ENCODE results near the gene PTPRT.

Gene PTPRT

DNA sequence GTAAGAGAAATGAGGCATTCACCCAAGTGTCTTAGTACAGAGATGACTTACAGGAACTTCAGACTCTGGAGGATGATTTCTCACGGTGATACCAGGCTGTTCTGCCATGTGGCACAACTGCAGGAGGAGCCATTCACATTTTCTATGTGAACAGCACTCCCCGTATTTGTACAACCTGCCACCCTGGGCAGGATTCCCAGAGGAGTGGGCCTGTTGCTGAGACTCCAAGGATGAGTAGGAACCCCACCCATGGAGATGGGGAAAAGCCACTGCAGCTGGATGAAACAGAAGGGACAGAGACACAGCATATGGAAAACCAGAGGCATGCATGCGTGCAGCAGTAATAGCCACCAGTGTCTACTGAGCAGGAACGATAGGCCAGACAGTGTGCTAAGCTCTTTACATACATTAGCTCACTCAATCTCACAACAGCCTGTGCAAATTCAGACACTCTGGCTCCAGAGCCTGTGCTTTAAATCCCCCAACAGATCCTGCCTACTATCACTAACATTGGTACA is 48.0 kb upstream of the PTPRT start:
- no peak overlapping the region for H3K4me3 ChIP-seq (ENCODE audit: low read depth, low read length)
- ChIA-PET CTCF (no interaction called here), POLR2A (no interaction called here)
- no peaks in the 10 kb centered on the region for H3K36me3 ChIP-seq (ENCODE audit: control insufficient read depth in 2 of 2, insufficient read depth in 1 of 2, low read length in 2 of 2)
- no peaks in the 10 kb centered on the region for H3K9me3 ChIP-seq (ENCODE audit: control insufficient read depth, insufficient read depth, low read depth, low read length)
- H3K27ac ChIP-seq (ENCODE audit: extremely low read depth, low read depth, low read length): no peak overlapping the region
- no peak for TF ChIP-seq ZNF221 (tag by site-specific recombination; IDR thresholded peaks at IDR 0.05; ENCODE audit: borderline replicate concordance)
- TF ChIP-seq ZNF16 (tag by site-specific recombination; IDR thresholded peaks at IDR 0.05; ENCODE audit: low read depth): no peak
- TF ChIP-seq ZNF571 (tag by site-specific recombination; IDR thresholded peaks at IDR 0.05): no peak
- no peak for TF ChIP-seq TRIM28 (IDR thresholded peaks at IDR 0.05; ENCODE audit: borderline replicate concordance, low read length)
- TF ChIP-seq ZNF354C (tag by site-specific recombination; IDR thresholded peaks at IDR 0.05; ENCODE audit: borderline replicate concordance, low read depth): no peak
- TF ChIP-seq, protein P1, sequence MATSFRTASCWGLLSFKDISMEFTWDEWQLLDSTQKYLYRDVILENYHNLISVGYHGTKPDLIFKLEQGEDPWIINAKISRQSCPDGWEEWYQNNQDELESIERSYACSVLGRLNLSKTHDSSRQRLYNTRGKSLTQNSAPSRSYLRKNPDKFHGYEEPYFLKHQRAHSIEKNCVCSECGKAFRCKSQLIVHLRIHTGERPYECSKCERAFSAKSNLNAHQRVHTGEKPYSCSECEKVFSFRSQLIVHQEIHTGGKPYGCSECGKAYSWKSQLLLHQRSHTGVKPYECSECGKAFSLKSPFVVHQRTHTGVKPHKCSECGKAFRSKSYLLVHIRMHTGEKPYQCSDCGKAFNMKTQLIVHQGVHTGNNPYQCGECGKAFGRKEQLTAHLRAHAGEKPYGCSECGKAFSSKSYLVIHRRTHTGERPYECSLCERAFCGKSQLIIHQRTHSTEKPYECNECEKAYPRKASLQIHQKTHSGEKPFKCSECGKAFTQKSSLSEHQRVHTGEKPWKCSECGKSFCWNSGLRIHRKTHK (tag by site-specific recombination; IDR thresholded peaks at IDR 0.05): no peak
- no peak for TF ChIP-seq ZNF292 (tag by site-specific recombination; IDR thresholded peaks at IDR 0.05; ENCODE audit: borderline replicate concordance, low read depth)
- no peak for TF ChIP-seq ZNF426 (tag by site-specific recombination; IDR thresholded peaks at IDR 0.05)
- no peak for TF ChIP-seq ZNF311 (tag by site-specific recombination; IDR thresholded peaks at IDR 0.05; ENCODE audit: borderline replicate concordance)
- TF ChIP-seq ZSCAN23 (tag by site-specific recombination; IDR thresholded peaks at IDR 0.05): no peak
- no peak for TF ChIP-seq IKZF3 (tag by site-specific recombination; IDR thresholded peaks at IDR 0.05)
- no peak for TF ChIP-seq ZNF654 (tag by site-specific recombination; IDR thresholded peaks at IDR 0.05; ENCODE audit: low read depth)
- TF ChIP-seq ZNF24 (tag by site-specific recombination; IDR thresholded peaks at IDR 0.05): no peak
- TF ChIP-seq ZNF501 (tag by site-specific recombination; IDR thresholded peaks at IDR 0.05): no peak
- no peak for TF ChIP-seq KLF7 (tag by site-specific recombination; IDR thresholded peaks at IDR 0.05; ENCODE audit: borderline replicate concordance)
- TF ChIP-seq, protein P2, sequence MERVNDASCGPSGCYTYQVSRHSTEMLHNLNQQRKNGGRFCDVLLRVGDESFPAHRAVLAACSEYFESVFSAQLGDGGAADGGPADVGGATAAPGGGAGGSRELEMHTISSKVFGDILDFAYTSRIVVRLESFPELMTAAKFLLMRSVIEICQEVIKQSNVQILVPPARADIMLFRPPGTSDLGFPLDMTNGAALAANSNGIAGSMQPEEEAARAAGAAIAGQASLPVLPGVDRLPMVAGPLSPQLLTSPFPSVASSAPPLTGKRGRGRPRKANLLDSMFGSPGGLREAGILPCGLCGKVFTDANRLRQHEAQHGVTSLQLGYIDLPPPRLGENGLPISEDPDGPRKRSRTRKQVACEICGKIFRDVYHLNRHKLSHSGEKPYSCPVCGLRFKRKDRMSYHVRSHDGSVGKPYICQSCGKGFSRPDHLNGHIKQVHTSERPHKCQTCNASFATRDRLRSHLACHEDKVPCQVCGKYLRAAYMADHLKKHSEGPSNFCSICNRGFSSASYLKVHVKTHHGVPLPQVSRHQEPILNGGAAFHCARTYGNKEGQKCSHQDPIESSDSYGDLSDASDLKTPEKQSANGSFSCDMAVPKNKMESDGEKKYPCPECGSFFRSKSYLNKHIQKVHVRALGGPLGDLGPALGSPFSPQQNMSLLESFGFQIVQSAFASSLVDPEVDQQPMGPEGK (tag by site-specific recombination; IDR thresholded peaks at IDR 0.05): no peak
- TF ChIP-seq ZBTB20 (tag by site-specific recombination; IDR thresholded peaks at IDR 0.05): no peak
- no peak for TF ChIP-seq ZNF747 (tag by site-specific recombination; IDR thresholded peaks at IDR 0.05)
- TF ChIP-seq ZNF629 (tag by site-specific recombination; IDR thresholded peaks at IDR 0.05): no peak
- H3K4me1 ChIP-seq (ENCODE audit: control insufficient read depth, insufficient read depth, low read length): no peaks in the 10 kb centered on the region

DNA sequence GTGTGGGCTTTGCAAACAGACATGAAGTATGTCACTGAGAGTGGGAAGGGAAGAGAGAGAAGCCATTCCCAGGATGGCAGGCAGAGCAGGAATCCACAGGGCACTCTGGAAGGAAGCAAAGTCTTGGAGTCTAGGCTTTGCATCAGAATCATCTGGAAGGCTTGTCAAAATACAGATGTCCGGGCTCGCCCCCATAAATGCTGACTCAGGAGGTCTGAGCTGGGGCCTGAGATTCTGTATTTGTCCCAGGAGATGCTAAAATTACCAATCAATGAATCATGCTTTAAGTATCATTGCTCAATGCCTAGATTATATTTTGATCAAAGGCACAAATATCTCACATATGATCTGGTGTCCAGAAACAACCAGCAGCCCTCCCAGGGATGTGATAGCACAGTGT is 46.3 kb upstream of the PTPRT start:
- ChIA-PET POLR2A (no interaction called here), CTCF (no interaction called here)
- H3K36me3 ChIP-seq (ENCODE audit: control insufficient read depth in 2 of 2, insufficient read depth in 1 of 2, low read length in 2 of 2): no peaks in the 10 kb centered on the region
- no peaks in the 10 kb centered on the region for H3K9me3 ChIP-seq (ENCODE audit: control insufficient read depth, insufficient read depth, low read depth, low read length)
- no peaks in the 10 kb centered on the region for H3K4me1 ChIP-seq (ENCODE audit: control insufficient read depth, insufficient read depth, low read length)
- H3K4me3 ChIP-seq (ENCODE audit: low read depth, low read length): no peak overlapping the region
- no peak overlapping the region for H3K27ac ChIP-seq (ENCODE audit: extremely low read depth, low read depth, low read length)
- TF ChIP-seq, protein P3, sequence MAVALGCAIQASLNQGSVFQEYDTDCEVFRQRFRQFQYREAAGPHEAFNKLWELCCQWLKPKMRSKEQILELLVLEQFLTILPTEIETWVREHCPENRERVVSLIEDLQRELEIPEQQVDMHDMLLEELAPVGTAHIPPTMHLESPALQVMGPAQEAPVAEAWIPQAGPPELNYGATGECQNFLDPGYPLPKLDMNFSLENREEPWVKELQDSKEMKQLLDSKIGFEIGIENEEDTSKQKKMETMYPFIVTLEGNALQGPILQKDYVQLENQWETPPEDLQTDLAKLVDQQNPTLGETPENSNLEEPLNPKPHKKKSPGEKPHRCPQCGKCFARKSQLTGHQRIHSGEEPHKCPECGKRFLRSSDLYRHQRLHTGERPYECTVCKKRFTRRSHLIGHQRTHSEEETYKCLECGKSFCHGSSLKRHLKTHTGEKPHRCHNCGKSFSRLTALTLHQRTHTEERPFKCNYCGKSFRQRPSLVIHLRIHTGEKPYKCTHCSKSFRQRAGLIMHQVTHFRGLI (tag by site-specific recombination; IDR thresholded peaks at IDR 0.05): no peak
- TF ChIP-seq, protein P4, sequence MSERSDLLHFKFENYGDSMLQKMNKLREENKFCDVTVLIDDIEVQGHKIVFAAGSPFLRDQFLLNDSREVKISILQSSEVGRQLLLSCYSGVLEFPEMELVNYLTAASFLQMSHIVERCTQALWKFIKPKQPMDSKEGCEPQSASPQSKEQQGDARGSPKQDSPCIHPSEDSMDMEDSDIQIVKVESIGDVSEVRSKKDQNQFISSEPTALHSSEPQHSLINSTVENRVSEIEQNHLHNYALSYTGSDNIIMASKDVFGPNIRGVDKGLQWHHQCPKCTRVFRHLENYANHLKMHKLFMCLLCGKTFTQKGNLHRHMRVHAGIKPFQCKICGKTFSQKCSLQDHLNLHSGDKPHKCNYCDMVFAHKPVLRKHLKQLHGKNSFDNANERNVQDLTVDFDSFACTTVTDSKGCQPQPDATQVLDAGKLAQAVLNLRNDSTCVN (tag by site-specific recombination; optimal IDR thresholded peaks at IDR 0.05): no peak
- TF ChIP-seq ZNF292 (tag by site-specific recombination; IDR thresholded peaks at IDR 0.05; ENCODE audit: borderline replicate concordance, low read depth) (no peak), SALL2 (tag by site-specific recombination; IDR thresholded peaks at IDR 0.05; ENCODE audit: borderline replicate concordance) (no peak), ZNF350 (tag by site-specific recombination; IDR thresholded peaks at IDR 0.05) (no peak), ZBTB1 (tag by site-specific recombination; IDR thresholded peaks at IDR 0.05) (no peak), ZNF510 (tag by site-specific recombination; IDR thresholded peaks at IDR 0.05; ENCODE audit: insufficient replicate concordance) (no peak), ZBTB20 (tag by site-specific recombination; IDR thresholded peaks at IDR 0.05) (no peak), ZNF146 (tag by site-specific recombination; IDR thresholded peaks at IDR 0.05) (no peak), ZNF169 (tag by site-specific recombination; IDR thresholded peaks at IDR 0.05) (no peak)
- TF ChIP-seq, protein P5, sequence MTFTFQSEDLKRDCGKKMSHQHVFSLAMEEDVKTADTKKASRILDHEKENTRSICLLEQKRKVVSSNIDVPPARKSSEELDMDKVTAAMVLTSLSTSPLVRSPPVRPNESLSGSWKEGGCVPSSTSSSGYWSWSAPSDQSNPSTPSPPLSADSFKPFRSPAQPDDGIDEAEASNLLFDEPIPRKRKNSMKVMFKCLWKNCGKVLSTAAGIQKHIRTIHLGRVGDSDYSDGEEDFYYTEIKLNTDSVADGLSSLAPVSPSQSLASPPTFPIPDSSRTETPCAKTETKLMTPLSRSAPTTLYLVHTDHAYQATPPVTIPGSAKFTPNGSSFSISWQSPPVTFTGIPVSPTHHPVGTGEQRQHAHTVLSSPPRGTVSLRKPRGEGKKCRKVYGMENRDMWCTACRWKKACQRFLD (tag by site-specific recombination; IDR thresholded peaks at IDR 0.05): no peak
